Right kidney (tissue), 9 donors: ENCODE results near the gene EFHD1.

Experiments used
- DNase-seq: peaks from one replicate; pipeline ENCODE4 v3.0.0-alpha.2; 2016
- long read RNA-seq, 8 donors: transcript quantifications; one replicate each; lab custom pipeline, GENCODE V29; 2026

Gene EFHD1
- long read RNA-seq, donor 1, transcript EFHD1-201 (4 exons, 2,259 nt) = major isoform, 18 of 19 reads
- long read RNA-seq, donor 1, partial matches to known transcripts = 0 of 19 reads
- long read RNA-seq, donor 1, other reads (novel, unspliced or antisense) = 0 of 19 reads
- long read RNA-seq, donor 2, transcript EFHD1-201 (4 exons, 2,259 nt) = major isoform, 10 of 11 reads
- long read RNA-seq, donor 2, partial matches to known transcripts = 0 of 11 reads
- long read RNA-seq, donor 2, other reads (novel, unspliced or antisense) = 0 of 11 reads
- long read RNA-seq, donor 3, transcript EFHD1-201 (4 exons, 2,259 nt) = major isoform, 16 of 20 reads
- long read RNA-seq, donor 3, partial matches to known transcripts = 0 of 20 reads
- long read RNA-seq, donor 3, other reads (novel, unspliced or antisense) = 0 of 20 reads
- long read RNA-seq, donor 4, transcript EFHD1-201 (4 exons, 2,259 nt) = major isoform, 17 of 23 reads
- long read RNA-seq, donor 4, transcript EFHD1-204 (3 exons, 1,538 nt) = minor isoform, 6 of 23 reads
- long read RNA-seq, donor 4, partial matches to known transcripts = 0 of 23 reads
- long read RNA-seq, donor 4, other reads (novel, unspliced or antisense) = 0 of 23 reads
- long read RNA-seq, donor 5, transcript EFHD1-204 (3 exons, 1,538 nt) = minor isoform, 5 of 20 reads
- long read RNA-seq, donor 5, transcript EFHD1-201 (4 exons, 2,259 nt) = major isoform, 15 of 20 reads
- long read RNA-seq, donor 5, partial matches to known transcripts = 0 of 20 reads
- long read RNA-seq, donor 5, other reads (novel, unspliced or antisense) = 0 of 20 reads
- long read RNA-seq, donor 6, transcript EFHD1-201 (4 exons, 2,259 nt) = major isoform, 28 of 50 reads
- long read RNA-seq, donor 6, partial matches to known transcripts = 19 of 50 reads
- long read RNA-seq, donor 6, other reads (novel, unspliced or antisense) = 0 of 50 reads
- long read RNA-seq, donor 7, transcript EFHD1-201 (4 exons, 2,259 nt) = major isoform, 38 of 55 reads
- long read RNA-seq, donor 7, transcript EFHD1-204 (3 exons, 1,538 nt) = minor isoform, 9 of 55 reads
- long read RNA-seq, donor 7, partial matches to known transcripts = 7 of 55 reads
- long read RNA-seq, donor 7, other reads (novel, unspliced or antisense) = 0 of 55 reads
- long read RNA-seq, donor 8, transcript EFHD1-201 (4 exons, 2,259 nt) = major isoform, 28 of 30 reads
- long read RNA-seq, donor 8, partial matches to known transcripts = 0 of 30 reads
- long read RNA-seq, donor 8, other reads (novel, unspliced or antisense) = 0 of 30 reads

DNA sequence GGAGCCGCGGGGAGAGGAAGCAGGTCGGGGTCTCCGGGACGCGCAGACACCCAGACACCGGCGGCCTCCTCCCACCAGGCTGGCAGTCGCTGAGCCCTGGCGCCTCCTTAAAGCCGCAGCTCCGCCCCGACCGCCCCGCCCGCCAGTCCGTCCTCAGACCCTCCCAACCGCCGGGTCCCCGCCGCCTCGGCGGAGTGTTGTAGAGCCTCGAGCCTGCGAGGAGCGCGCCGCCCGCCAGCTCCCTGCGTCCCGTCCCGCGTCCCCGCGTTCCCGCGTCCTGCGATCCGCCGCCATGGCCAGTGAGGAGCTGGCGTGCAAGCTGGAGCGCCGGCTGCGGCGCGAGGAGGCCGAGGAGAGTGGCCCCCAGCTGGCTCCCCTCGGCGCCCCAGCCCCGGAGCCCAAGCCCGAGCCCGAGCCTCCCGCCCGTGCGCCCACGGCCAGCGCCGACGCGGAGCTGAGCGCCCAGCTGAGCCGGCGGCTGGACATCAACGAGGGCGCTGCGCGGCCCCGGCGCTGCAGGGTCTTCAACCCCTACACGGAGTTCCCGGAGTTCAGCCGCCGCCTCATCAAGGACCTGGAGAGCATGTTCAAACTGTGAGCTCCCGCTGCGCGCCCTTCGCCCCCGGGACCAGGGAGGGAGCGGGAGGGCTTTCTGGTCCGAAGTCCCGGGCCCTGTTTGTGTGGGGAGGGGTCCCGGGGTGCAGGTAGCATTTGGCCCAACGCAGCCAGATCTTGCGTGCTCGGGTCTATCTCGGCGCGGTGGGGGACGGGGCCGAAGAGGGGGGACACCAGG is at the start of gene EFHD1:
TSS of gene EFHD1 (plus strand) at position 192 of the 793 bp plus-strand sequence. CDS start at position 293, 101 bp downstream.
- DNase-seq = peak; percentile 87

- no peak for DNase-seq
Measured at GRCh38 chr2:232584238-232584637, 49.2 kb upstream of the EFHD1 start.

DNA sequence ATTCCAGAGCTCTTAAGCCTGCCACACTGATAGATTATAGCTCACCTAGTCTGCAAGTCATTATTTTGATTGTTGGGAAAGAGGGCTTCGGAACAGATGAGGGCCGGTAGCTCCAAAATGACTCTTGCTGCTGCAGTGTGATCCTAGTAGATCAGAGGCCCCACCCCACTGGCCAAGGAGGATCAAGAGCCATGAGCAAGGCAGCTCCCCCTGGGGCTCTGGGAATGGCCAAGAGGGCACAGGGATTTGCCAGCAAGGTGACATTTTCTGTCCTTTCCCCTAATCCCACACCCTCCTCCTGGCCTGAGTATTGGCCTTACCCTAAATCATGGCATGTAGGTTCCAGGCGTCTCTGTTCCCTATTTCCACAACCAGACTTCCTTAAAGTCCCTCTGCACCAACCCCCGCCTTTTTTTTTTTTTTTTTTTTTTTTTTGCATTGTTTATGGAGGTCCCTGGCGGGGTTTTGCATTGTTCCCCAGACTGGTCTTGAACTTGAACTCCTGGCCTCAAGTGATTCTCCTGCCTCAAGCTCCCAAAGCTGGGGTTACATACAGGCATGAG is 46.4 kb upstream of the EFHD1 start:
- no peak for DNase-seq

DNA sequence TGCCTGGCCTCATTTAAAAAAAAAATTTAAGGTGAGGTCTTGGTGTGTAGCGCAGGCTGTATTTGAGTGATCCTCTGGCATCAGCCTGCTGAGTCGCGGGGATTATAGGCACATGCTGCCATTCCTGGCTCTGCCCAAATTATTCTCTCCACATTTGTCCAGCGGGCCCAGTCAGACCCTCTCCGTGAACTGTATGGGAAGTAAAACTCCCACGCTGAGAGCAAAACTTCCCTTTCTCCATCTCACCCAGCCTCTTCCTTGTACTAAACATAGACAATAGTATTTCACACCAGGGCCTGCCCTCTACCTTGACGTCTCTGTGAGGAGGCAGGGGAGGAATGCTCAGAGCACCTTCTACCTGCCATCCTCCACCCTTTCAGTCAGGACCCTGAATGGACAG is 45.9 kb upstream of the EFHD1 start:
- no peak for DNase-seq

DNA sequence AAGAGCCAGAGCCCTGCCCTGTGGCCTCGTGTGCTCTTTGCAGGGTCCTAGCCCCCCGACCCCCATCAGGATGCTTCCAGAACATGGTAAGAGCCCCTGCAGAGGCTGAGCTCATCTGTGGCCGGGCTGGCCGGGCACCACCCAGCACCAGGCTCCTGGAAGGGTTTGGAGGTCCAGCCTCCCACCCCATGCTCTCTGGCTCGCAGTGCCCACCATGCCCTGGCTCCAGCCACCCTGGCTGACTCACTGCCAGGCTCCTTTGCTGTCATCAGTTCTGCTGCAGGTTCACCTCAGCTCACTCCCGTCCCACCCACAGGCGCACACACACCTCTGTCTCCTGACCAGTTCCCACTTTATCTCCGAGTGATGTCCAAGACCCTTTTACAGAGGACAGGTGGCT is 45.4 kb upstream of the EFHD1 start:
- DNase-seq = no peak

GRCh38 chr2:232588680-232589585 is 44.5 kb upstream of the EFHD1 start:
- DNase-seq = no peak

- DNase-seq = no peak
Measured at GRCh38 chr2:232592772-232593395, 40.5 kb upstream of the EFHD1 start.

GRCh38 chr2:232593982-232594381 is 39.4 kb upstream of the EFHD1 start:
- DNase-seq = no peak

DNA sequence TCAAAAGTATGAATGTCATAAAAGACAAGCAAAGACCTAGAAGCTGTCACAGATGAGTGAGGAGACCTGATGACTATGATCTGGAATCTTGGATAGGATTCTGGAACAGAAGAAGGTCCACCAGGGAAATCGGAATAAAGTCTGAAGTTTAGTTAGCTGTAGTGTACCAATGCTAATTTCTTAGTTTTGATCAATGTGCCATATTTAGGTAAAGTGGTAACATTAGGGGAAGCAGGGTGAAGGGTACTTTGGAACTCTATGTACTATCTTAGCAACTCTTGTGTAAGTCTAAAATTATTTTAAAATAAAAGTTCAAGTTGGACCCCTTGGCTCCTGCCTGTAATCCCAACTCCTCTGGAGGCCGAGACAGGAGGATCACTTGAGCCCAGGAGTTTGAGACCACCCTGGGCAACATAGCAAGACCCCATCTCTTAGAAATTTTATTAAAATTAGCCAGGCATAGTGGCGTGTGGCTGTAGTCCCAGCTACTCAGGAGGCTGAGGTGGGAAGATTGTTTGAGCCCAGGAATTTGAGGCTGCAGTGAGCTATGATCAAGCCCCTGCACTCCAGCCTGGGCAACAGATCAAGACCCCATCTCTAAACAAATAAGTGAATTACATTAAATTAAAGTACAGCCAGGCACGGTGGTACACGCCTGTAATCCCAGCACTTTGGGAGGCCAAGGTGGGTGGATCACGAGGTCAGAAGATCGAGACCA is 35.9 kb upstream of the EFHD1 start:
- DNase-seq = no peak

GRCh38 chr2:232598293-232598692 is 35.1 kb upstream of the EFHD1 start:
- DNase-seq = no peak

DNA sequence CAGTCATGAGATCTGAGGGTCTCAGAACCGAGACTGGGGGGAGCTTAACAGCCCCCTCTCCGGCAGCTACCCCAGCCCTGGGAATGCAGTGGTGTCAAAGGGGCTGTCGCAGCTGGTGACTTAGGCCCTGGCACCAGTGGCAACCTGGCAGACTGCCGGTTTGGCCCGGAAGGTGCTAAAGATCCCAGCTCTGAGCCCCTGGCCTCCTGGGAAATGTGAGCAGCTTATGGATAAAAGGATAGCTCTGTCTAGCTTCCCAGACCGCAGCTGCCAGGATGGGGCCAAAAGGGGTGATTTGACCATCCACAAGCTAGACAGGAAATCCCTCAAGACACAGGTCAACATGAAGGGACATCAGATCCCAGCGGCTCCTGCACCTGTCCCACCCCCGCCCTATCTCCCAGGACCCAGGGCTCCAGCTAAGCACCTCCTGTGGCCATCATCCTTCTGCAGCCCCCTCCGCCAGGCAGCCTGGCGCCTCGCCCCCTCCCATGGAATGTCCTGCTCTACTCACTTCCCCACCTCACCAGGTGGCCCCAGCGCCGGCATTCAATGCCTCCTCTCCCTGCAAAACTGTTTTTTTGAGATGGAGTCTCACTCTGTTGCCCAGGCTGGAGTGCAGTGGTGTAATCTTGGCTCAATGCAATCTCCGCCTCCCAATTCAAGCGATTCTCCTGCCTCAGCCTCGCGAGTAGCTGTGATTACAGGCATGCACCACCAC is 33.2 kb upstream of the EFHD1 start:
- DNase-seq = no peak

- no peak for DNase-seq
Measured at GRCh38 chr2:232603283-232603682, 30.1 kb upstream of the EFHD1 start.

GRCh38 chr2:232604535-232604934 is 28.9 kb upstream of the EFHD1 start:
- DNase-seq = no peak

DNA sequence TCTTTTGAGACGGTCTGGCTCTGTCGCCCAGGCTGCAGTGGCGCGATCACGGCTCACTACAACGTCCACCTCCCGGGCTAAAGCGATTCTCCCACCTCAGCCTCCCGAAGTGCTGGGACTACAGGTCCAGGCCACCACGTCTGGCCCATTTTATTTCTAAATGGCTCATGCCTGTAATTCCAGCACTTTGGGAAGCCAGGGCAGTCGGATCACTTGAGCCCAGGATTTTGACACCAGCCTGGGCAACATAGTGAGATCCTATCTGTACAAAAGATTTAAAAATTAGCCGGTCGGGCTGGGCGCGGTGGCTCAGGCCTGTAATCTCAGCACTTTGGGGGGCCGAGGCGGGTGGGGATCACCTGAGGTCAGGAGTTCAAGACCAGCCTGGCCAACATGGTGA is 26.4 kb upstream of the EFHD1 start:
- DNase-seq = no peak

- DNase-seq = no peak
Measured at GRCh38 chr2:232609607-232610006, 23.8 kb upstream of the EFHD1 start.

- no peak for DNase-seq
Measured at GRCh38 chr2:232610081-232610480, 23.3 kb upstream of the EFHD1 start.

- no peak for DNase-seq
Measured at GRCh38 chr2:232611061-232611460, 22.3 kb upstream of the EFHD1 start.

DNA sequence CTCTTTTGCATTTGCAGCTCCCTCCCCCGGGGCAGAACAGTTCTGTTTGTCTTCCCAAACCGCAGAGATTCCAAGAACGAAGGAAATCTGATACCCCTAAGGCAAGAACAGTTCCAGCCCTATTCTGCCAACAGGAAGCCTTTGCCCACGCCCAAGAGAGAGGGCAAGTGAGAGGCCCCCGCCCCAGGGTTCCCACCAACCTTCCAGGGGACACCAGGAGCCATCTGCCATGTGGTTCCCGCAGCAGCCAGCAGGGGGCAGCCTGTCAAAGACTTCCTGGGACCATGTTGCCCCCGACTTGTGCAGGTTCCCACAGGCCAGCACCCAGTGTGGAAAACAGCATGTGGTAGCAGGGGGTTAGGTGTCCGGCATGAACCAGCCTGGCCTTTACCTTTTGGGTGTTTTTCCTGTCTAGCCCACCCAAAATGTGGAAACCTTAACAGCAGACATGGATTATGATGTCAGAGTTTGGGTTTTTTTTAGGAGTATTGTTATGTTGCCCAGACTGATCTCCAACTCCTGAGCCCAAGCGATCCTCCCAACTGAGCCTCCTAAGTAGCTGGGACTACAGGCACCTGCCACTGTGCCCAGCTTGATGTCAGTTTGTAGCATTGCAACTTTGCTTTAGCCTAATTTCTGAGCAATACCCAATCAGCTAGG is 21.7 kb upstream of the EFHD1 start:
- no peak for DNase-seq
